MM.1S (cell line): ENCODE results near the gene DDOST.

ENCODE experiments used
- DNase-seq: peaks from one replicate; pipeline ENCODE4 v3.0.0-alpha.2; 2015
- H2AFZ ChIP-seq: fragments of 300-600 bp; sonication (generic); 2 replicates; pipeline ENCODE4 v1.6.0; 2016; ENCODE audit warnings: antibody characterized with exemption, low read length
- H3F3A ChIP-seq: fragments of 300-600 bp; sonication (generic); 2 replicates; pipeline ENCODE4 v1.6.1; 2016; ENCODE audit warnings: mild to moderate bottlenecking, antibody characterized with exemption, low read length, moderate library complexity, mixed read lengths; ENCODE audit not compliant: insufficient read depth
- H3K27ac ChIP-seq: fragments of 300-600 bp; sonication (generic); 2 replicates; pipeline ENCODE4 v1.5.1; 2016; ENCODE audit warnings: mild to moderate bottlenecking, low read length
- H3K27me3 ChIP-seq: fragments of 300-600 bp; sonication (generic); replicated peaks from 2 replicates; pipeline ENCODE4 v1.6.0; 2016; ENCODE audit warnings: low read length; ENCODE audit not compliant: insufficient read depth
- H3K36me3 ChIP-seq: fragments of 300-600 bp; sonication (generic); replicated peaks from 2 replicates; pipeline ENCODE4 v1.6.1; 2016; ENCODE audit warnings: mild to moderate bottlenecking, low read length, mixed read lengths; ENCODE audit not compliant: insufficient read depth
- H3K4me1 ChIP-seq: fragments of 300-600 bp; sonication (generic); 2 replicates; pipeline ENCODE4 v1.6.1; 2016; ENCODE audit warnings: low read length, mixed read lengths
- H3K4me2 ChIP-seq: fragments of 300-600 bp; sonication (generic); 2 replicates; pipeline ENCODE4 v1.6.0; 2016; ENCODE audit warnings: low read depth, low read length
- H3K4me3 ChIP-seq: fragments of 300-600 bp; sonication (generic); 2 replicates; pipeline ENCODE4 v1.5.1; 2016; ENCODE audit warnings: low read length, mixed read lengths
- H3K79me2 ChIP-seq: fragments of 300-600 bp; sonication (generic); 2 replicates; pipeline ENCODE4 v1.6.1; 2016; ENCODE audit warnings: mixed run types, low read length, mixed read lengths
- H3K9ac ChIP-seq: fragments of 300-600 bp; sonication (generic); 2 replicates; pipeline ENCODE4 v1.6.1; 2016; ENCODE audit warnings: low read length, mixed read lengths
- H3K9me2 ChIP-seq: fragments of 300-600 bp; sonication (generic); replicated peaks from 2 replicates; pipeline ENCODE4 v1.6.1; 2016; ENCODE audit warnings: mild to moderate bottlenecking, low read length, mixed read lengths; ENCODE audit not compliant: insufficient read depth
- H3K9me3 ChIP-seq: fragments of 300-600 bp; sonication (generic); replicated peaks from 2 replicates; pipeline ENCODE4 v1.6.1; 2016; ENCODE audit warnings: mild to moderate bottlenecking, low read length, mixed read lengths; ENCODE audit not compliant: insufficient read depth
- H4K20me1 ChIP-seq: fragments of 300-600 bp; sonication (generic); 2 replicates; pipeline ENCODE4 v1.6.1; 2016; ENCODE audit warnings: mild to moderate bottlenecking, low read length, moderate library complexity, mixed read lengths; ENCODE audit not compliant: insufficient read depth
- EZH2 ChIP-seq: fragments of 300-600 bp; sonication (generic); optimal IDR thresholded peaks from 2 replicates; pipeline ENCODE3; 2017; ENCODE audit warnings: low read depth, mild to moderate bottlenecking, antibody characterized with exemption, low read length, mixed read lengths
- EZH2phosphoT487 ChIP-seq: fragments of 300-600 bp; sonication (generic); IDR thresholded peaks from 2 replicates; pipeline ENCODE4 v1.6.1; 2018; ENCODE audit warnings: antibody characterized with exemption, low read length
- TF ChIP-seq, protein P1 (sequence below): fragments of 300-600 bp; sonication (generic); IDR thresholded peaks from 2 replicates; pipeline ENCODE4 v1.5.1; 2016; ENCODE audit warnings: antibody characterized with exemption, low read length, mixed read lengths

The DDOST gene

GRCh38 chr1:20657024-20657423, 4.1 kb downstream of the DDOST start:
- Histone ChIP-seq H4K20me1 (0 out of 2 replicates have a peak, but pooled peaks cover 9% of the 10 kb centered on the region), H2AFZ (no peak overlapping the region), H3K36me3 (peaks cover 13% of the 10 kb centered on the region; the same call in 1 of the 2 replicates), H3K4me3 (no peak overlapping the region), H3K27me3 (no peaks in the 10 kb centered on the region), H3K9me2 (no peaks in the 10 kb centered on the region), H3K27ac (no peak overlapping the region), H3K79me2 (peaks cover 57% of the 10 kb centered on the region), H3K4me1 (peaks cover 25% of the 10 kb centered on the region), H3K4me2 (no peak overlapping the region), H3K9ac (no peak overlapping the region), H3F3A (no peaks in the 10 kb centered on the region; the same call in 1 of the 2 replicates), H3K9me3 (no peaks in the 10 kb centered on the region)
- no peak for DNase-seq
- TF ChIP-seq EZH2phosphoT487 (no peak), EZH2 (no peak)
- TF ChIP-seq, protein P1, sequence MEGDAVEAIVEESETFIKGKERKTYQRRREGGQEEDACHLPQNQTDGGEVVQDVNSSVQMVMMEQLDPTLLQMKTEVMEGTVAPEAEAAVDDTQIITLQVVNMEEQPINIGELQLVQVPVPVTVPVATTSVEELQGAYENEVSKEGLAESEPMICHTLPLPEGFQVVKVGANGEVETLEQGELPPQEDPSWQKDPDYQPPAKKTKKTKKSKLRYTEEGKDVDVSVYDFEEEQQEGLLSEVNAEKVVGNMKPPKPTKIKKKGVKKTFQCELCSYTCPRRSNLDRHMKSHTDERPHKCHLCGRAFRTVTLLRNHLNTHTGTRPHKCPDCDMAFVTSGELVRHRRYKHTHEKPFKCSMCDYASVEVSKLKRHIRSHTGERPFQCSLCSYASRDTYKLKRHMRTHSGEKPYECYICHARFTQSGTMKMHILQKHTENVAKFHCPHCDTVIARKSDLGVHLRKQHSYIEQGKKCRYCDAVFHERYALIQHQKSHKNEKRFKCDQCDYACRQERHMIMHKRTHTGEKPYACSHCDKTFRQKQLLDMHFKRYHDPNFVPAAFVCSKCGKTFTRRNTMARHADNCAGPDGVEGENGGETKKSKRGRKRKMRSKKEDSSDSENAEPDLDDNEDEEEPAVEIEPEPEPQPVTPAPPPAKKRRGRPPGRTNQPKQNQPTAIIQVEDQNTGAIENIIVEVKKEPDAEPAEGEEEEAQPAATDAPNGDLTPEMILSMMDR = no peak

GRCh38 chr1:20654104-20654690, 7.0 kb downstream of the DDOST start:
- no peaks in the 10 kb centered on the region for H3K9me2 ChIP-seq
- no peak for DNase-seq
- H3K9ac ChIP-seq = no peak overlapping the region
- H4K20me1 ChIP-seq = 0 out of 2 replicates have a peak, but pooled peaks cover 9% of the 10 kb centered on the region
- no peaks in the 10 kb centered on the region; the same call in 1 of the 2 replicates for H3F3A ChIP-seq
- peaks cover 12% of the 10 kb centered on the region for H3K4me1 ChIP-seq
- H3K27ac ChIP-seq = no peak overlapping the region
- H3K4me2 ChIP-seq = no peak overlapping the region
- H3K36me3 ChIP-seq = peaks cover 13% of the 10 kb centered on the region; the same call in 1 of the 2 replicates
- no peak overlapping the region for H2AFZ ChIP-seq
- H3K4me3 ChIP-seq = no peak overlapping the region
- TF ChIP-seq EZH2phosphoT487 = no peak
- no peak for TF ChIP-seq EZH2
- TF ChIP-seq, protein P1 = no peak
- H3K9me3 ChIP-seq = no peaks in the 10 kb centered on the region
- peaks cover 37% of the 10 kb centered on the region for H3K79me2 ChIP-seq
- H3K27me3 ChIP-seq = no peaks in the 10 kb centered on the region

DNA sequence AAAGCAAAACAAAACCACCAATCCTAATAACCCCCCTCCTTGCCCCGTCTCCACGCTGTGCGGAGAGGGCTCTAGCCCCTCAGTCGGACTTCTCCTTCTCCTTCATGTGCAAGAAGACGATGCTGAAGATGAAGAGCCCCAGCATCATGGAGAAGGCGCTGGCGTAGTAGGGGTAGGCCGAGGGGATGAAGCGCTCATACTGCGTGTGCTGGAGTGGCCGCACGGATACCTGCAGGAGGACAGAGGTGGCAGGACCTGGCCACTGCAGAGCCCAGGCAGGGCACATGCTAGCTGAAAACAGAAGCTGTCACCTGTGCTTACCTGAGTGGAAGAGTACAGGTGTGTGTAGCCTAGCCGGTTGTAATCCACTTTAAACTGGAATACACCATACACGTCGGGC, 8.9 kb downstream of the DDOST start:
- H3K36me3 ChIP-seq = peaks cover 13% of the 10 kb centered on the region; the same call in 1 of the 2 replicates
- no peaks in the 10 kb centered on the region for H3K27me3 ChIP-seq
- H3F3A ChIP-seq = no peaks in the 10 kb centered on the region
- H3K4me2 ChIP-seq = no peak overlapping the region
- no peak overlapping the region for H3K4me3 ChIP-seq
- H3K79me2 ChIP-seq = peaks cover 18% of the 10 kb centered on the region
- TF ChIP-seq EZH2phosphoT487 (no peak), EZH2 (no peak)
- TF ChIP-seq, protein P1 = no peak
- no peak overlapping the region for H3K27ac ChIP-seq
- no peak for DNase-seq
- H2AFZ ChIP-seq = no peak overlapping the region
- no peaks in the 10 kb centered on the region for H3K9me2 ChIP-seq
- no peaks in the 10 kb centered on the region for H3K9me3 ChIP-seq
- H3K4me1 ChIP-seq = no peaks in the 10 kb centered on the region
- 0 out of 2 replicates have a peak, but pooled peaks cover 7% of the 10 kb centered on the region for H4K20me1 ChIP-seq
- no peak overlapping the region for H3K9ac ChIP-seq
